HEK293T (cell line): Measurements from ENCODE around the gene ARHGEF16.

Experiments
- CTCF ChIA-PET: fragments of 350-600 bp; formaldehyde crosslinking; extraction: SDS; loops from one replicate; lab custom pipeline; 2021; ENCODE audit warnings: antibody characterized with exemption, inconsistent platforms; lab: Yijun Ruan, JAX
- POLR2A ChIA-PET: fragments of 350-600 bp; formaldehyde crosslinking; extraction: SDS; loops from one replicate; lab custom pipeline; 2020; ENCODE audit warnings: antibody characterized with exemption, inconsistent platforms; lab: Yijun Ruan, JAX
- DNase-seq: peaks from one replicate; pipeline ENCODE4 v3.0.0; 2012; ENCODE audit warnings: mixed read lengths; ENCODE audit errors: extremely low spot score
- ARNT ChIP-seq: fragments of 450-650 bp; IDR thresholded peaks from 2 replicates; pipeline ENCODE4 v1.6.1; 2017; ENCODE audit warnings: mild to moderate bottlenecking
- BHLHE40 ChIP-seq: fragments of 450-650 bp; IDR thresholded peaks from 2 replicates; pipeline ENCODE4 v1.6.1; 2016; ENCODE audit warnings: mild to moderate bottlenecking, moderate library complexity, borderline replicate concordance
- CTBP1 ChIP-seq: fragments of 450-650 bp; IDR thresholded peaks from 2 replicates; pipeline ENCODE4 v1.6.1; 2016; ENCODE audit warnings: borderline replicate concordance
- ELF4 ChIP-seq: fragments of 450-650 bp; IDR thresholded peaks from 2 replicates; pipeline ENCODE4 v1.6.1; 2017; ENCODE audit warnings: antibody characterized with exemption
- FOXA1 ChIP-seq: fragments of 450-650 bp; IDR thresholded peaks from 2 replicates; pipeline ENCODE4 v1.6.1; 2016; ENCODE audit warnings: mild to moderate bottlenecking
- FOXK2 ChIP-seq: fragments of 450-650 bp; IDR thresholded peaks from 2 replicates; pipeline ENCODE4 v1.6.1; 2016; ENCODE audit warnings: mild to moderate bottlenecking
- FOXM1 ChIP-seq: fragments of 450-650 bp; IDR thresholded peaks from 2 replicates; pipeline ENCODE4 v1.6.1; 2017; ENCODE audit warnings: mild to moderate bottlenecking, borderline replicate concordance
- HDGF ChIP-seq: fragments of 450-650 bp; IDR thresholded peaks from 2 replicates; pipeline ENCODE4 v1.6.1; 2017; ENCODE audit warnings: antibody characterized with exemption, borderline replicate concordance
- L3MBTL2 ChIP-seq: fragments of 450-650 bp; conservative IDR thresholded peaks from 2 replicates; pipeline ENCODE4 v1.6.1; 2016; ENCODE audit warnings: mild to moderate bottlenecking
- LEF1 ChIP-seq: fragments of 450-650 bp; IDR thresholded peaks from 2 replicates; pipeline ENCODE4 v1.6.1; 2017; ENCODE audit warnings: mild to moderate bottlenecking, borderline replicate concordance
- NFRKB ChIP-seq: fragments of 450-650 bp; IDR thresholded peaks from 2 replicates; pipeline ENCODE4 v1.6.1; 2016; ENCODE audit warnings: mild to moderate bottlenecking, moderate library complexity
- SP1 ChIP-seq: fragments of 450-650 bp; IDR thresholded peaks from 2 replicates; pipeline ENCODE4 v1.6.1; 2017
- SUZ12 ChIP-seq: fragments of 450-650 bp; IDR thresholded peaks from 2 replicates; pipeline ENCODE4 v1.6.1; 2016; ENCODE audit warnings: mild to moderate bottlenecking
- TARDBP ChIP-seq: fragments of 450-650 bp; IDR thresholded peaks from 2 replicates; pipeline ENCODE4 v1.6.1; 2016
- ZNF384 ChIP-seq: fragments of 450-650 bp; IDR thresholded peaks from 2 replicates; pipeline ENCODE4 v1.6.1; 2016
- TF ChIP-seq, protein P1 (sequence below): fragments of 450-650 bp; IDR thresholded peaks from 2 replicates; pipeline ENCODE4 v1.6.1; 2016

ARHGEF16 gene

DNA sequence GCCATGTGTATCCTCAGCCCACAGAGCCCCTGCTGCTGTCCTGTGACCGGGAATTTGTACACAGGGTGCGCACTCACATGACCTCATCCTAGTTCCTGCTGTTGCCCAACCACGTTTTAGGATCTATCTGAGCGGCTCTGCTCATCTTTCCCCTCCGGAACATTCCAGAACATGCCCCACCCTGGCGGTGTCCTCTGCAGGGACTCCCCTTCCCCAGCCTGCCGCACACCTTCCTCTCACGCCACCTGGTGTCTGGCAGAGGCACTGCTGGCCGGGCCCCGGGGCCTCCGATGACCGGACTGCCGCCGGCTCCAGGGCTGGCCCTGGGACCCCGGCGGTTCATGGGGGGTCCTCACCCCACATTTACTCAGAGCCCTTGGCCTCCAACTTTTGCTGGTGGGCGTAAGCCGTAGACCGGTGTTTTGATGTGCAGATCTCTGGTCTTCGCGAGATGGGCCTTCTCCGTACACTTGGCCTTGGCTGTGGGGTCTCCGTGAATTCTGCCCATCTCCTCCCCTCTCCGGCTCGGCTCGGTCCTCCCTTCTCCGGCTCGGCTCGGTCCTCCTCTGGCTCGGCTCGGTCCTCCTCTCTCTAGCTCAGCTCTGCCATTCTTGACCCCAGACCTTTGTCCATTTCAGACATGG, 29.5 kb downstream of the ARHGEF16 start:
- peak; percentile 76 for DNase-seq
- ChIA-PET CTCF (interaction anchor here (1.2 to 3.2 kb wide), 3 partner anchors 13 to 53 kb away, joined by 3 to 24 read pairs (median 3); no protein-coding TSS in a partner anchor), POLR2A (no interaction called here)
- no peak for TF ChIP-seq FOXM1
- no peak for TF ChIP-seq ZNF384
- no peak for TF ChIP-seq ARNT
- no peak for TF ChIP-seq ELF4
- TF ChIP-seq LEF1: no peak
- TF ChIP-seq CTBP1: no peak

DNA sequence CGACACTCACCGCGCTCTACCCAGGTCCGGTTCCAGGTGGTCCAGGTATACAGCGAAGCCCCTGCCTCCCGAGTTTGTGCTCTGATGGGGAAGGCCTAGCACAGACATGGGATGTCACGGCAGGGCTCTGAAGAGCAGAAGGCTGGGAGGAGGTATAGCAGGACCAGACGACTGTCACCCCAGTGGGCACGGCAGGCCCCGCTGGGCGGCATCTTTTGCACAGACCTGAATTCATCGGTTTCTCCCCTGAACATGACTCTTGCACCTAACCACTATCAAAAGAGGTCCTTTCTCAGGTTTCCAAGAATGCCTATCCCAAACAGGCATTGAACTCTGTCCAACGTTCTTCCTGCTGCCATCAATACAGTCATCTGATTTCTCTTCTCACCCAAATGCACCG, 30.6 kb downstream of the ARHGEF16 start:
- TF ChIP-seq HDGF (no peak), NFRKB (no peak)
- POLR2A ChIA-PET: no interaction called here

DNA sequence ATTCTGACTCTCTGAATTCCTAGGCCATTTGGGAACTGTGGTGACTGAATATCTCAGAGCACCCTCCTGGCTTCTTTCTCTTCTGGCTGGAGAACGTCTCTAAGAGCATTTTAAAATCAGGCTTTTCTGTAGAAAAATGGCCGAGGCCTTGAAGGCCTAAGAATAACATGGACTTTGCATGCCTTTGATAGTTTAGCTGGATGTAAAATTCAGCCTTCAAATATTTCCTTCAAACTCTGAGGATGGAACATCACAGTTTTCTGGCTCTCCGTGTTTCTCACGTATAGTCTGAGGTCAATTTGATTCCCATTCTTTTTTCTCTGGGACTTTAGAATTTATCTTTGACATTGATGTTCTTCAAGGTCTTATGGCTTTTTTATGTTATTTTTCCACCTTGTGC, 34.0 kb downstream of the ARHGEF16 start:
- ChIA-PET POLR2A (no interaction called here), CTCF (interaction anchor here (1.5 kb wide), 1 partner anchor 35 kb away, joined by 7 read pairs; no protein-coding TSS in a partner anchor)
- TF ChIP-seq ELF4 (no peak), CTBP1 (no peak), FOXK2 (no peak), FOXM1 (no peak), FOXA1 (no peak), L3MBTL2 (no peak), SP1 (no peak), TARDBP (no peak), NFRKB (no peak), ZNF384 (no peak), HDGF (no peak), SUZ12 (no peak), BHLHE40 (no peak), LEF1 (no peak)
- TF ChIP-seq, protein P1, sequence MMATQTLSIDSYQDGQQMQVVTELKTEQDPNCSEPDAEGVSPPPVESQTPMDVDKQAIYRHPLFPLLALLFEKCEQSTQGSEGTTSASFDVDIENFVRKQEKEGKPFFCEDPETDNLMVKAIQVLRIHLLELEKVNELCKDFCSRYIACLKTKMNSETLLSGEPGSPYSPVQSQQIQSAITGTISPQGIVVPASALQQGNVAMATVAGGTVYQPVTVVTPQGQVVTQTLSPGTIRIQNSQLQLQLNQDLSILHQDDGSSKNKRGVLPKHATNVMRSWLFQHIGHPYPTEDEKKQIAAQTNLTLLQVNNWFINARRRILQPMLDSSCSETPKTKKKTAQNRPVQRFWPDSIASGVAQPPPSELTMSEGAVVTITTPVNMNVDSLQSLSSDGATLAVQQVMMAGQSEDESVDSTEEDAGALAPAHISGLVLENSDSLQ: no peak
- DNase-seq: no peak

More for the DNA sequence above, 30.6 kb downstream of the ARHGEF16 start:
- CTCF ChIA-PET: interaction anchor here (1.2 to 3.2 kb wide), 3 partner anchors 14 to 54 kb away, joined by 3 to 24 read pairs (median 3); no protein-coding TSS in a partner anchor
- DNase-seq: no peak

DNA sequence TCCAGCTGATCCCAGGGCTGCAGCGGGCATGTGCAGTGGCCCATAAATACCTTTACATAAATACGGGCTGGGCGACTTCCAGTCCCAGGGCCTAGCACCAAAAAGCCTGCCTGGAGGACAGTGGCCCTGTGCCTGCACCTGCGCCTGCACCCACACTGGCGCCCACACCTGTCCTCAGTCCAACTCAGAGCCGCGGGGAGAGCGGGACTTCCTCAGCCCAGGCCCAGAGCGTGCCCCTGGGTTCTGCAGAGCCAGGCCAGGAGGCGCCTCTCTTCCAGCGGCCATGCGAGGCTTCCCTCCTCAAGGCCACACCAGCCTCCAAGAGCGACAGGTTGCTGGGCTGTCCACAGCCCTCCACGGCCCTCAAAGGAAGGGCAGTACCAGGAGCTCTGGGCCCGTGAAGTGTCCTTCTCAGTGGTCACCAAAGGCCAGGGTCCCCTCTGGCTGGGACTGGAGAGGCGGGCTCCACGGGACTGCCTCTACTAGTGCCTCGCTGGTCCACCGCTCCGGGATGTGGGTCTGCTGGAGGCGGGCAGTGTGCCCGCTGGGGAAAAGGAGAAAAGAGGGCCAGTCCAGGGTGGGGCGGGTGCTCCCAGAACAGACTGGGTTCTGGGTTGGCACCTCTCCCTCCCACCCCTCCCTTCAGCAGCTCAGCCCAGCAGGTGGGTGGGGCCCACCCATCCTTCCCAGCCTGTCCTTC, 35.7 kb downstream of the ARHGEF16 start:
- CTCF ChIA-PET: interaction anchor here (0.6 to 1.9 kb wide), 11 partner anchors 12 to 230 kb away, joined by 3 to 16 read pairs (median 3); no protein-coding TSS in a partner anchor
- POLR2A ChIA-PET: interaction anchor here (1.1 kb wide), 1 partner anchor 129 kb away, joined by 4 read pairs; no protein-coding TSS in a partner anchor
- DNase-seq: no peak
- TF ChIP-seq TARDBP: no peak
- TF ChIP-seq CTBP1: no peak
- no peak for TF ChIP-seq ELF4
- TF ChIP-seq SUZ12: no peak
- TF ChIP-seq FOXA1: no peak
- no peak for TF ChIP-seq BHLHE40
- TF ChIP-seq FOXM1: no peak
- TF ChIP-seq L3MBTL2: no peak
- no peak for TF ChIP-seq FOXK2
- TF ChIP-seq, protein P1: no peak
- no peak for TF ChIP-seq ZNF384
- no peak for TF ChIP-seq HDGF
- TF ChIP-seq LEF1: no peak
- no peak for TF ChIP-seq NFRKB

DNA sequence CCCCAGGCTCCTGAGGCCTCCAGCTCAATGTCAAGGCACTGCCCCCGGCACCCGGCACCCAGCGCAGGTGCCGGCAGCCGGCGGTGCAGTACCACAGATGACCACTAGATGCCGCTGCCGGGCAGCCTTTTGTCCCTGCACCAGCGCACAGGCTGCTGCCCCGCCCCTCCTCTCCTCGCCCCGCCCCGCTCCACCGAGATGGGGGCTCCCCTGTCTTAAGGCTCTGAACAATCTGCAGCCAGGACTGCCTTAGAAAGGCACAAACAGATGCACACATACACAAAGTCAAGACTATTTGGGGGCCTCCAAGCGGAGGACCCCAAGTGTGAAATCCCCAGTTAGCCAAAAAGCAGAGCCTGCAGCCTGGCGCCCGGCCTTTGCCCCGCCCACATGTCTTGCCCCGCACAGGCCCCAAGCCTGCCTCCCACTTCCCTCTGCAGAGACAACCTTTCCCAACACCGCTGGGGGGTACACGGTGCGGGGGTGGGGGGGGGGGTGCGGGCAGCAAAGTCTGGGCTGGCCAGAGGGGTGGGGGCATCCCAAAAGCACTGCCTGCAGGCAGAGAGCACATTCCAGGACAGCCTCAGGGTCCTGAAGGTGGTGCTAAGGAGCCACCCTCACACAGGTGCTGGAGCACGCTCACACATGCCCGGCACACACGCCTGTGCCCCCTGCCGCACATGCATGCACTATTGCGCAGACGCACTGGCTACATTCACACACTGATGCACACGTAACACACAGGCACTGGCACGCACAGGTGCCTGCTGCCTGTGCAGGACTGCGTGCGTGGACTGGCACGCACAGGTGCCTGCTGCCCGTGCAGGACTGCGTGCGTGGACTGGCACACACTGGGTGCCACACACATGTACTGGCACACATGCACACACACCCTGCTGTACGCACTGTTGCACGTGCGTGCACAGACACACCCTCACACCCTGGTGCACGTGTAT, 37.1 kb downstream of the ARHGEF16 start:
- ChIA-PET CTCF (interaction anchor here (0.6 to 1.9 kb wide), 20 partner anchors 10 to 313 kb away, joined by 3 to 16 read pairs (median 3); no protein-coding TSS in a partner anchor), POLR2A (interaction anchor here (1.1 kb wide), 1 partner anchor 127 kb away, joined by 4 read pairs; no protein-coding TSS in a partner anchor)
- TF ChIP-seq FOXK2 (no peak), NFRKB (no peak), HDGF (no peak), ELF4 (no peak), BHLHE40 (no peak), ZNF384 (no peak), LEF1 (no peak), CTBP1 (no peak), SUZ12 (no peak), SP1 (no peak), FOXM1 (no peak), ARNT (no peak), TARDBP (no peak)
- TF ChIP-seq, protein P1: no peak
- peak; percentile 91 for DNase-seq
